Sigmoid colon (tissue), 7 donors: ENCODE results near the gene GIPR. TPM values are rescaled to one million over a fixed set of nuclear protein-coding genes. Genes with fewer than 3 reads are reported as not detected.

Source experiments
- DNase-seq: peaks from one replicate; pipeline ENCODE4 v3.0.0-alpha.2; 2019
- H3K27ac ChIP-seq, 4 donors: fragments of 200-600 bp; sonication (generic); one replicate each; pipeline ENCODE4 v1.5.1; 2016 to 2019; ENCODE audit warnings: mild to moderate bottlenecking in 1 of 4
- H3K27me3 ChIP-seq, 3 donors: fragments of 200-600 bp; sonication (generic); one replicate each; pipeline ENCODE4 v1.5.1; 2019; ENCODE audit warnings: mild to moderate bottlenecking in 1 of 3
- H3K36me3 ChIP-seq, 4 donors: fragments of 200-600 bp; sonication (generic); one replicate each; pipeline ENCODE4 v1.5.1; 2016 to 2019
- H3K4me1 ChIP-seq, 4 donors: fragments of 200-600 bp; sonication (generic); one replicate each; pipeline ENCODE4 v1.5.1; 2017 to 2019
- H3K4me3 ChIP-seq, 4 donors: fragments of 200-600 bp; sonication (generic); one replicate each; pipeline ENCODE4 v1.5.1; 2017 to 2019; ENCODE audit warnings: mild to moderate bottlenecking in 2 of 4, moderate library complexity in 1 of 4
- H3K9me3 ChIP-seq, 4 donors: fragments of 200-600 bp in 3 of 4; sonication (generic) in 3 of 4; one replicate each; pipeline versions ENCODE4 v1.5.1 to v1.6.1; 2013 to 2019
- CTCF ChIP-seq, 4 experiments: fragments of 450-650 bp in 3 of 4; fragments of 200-600 bp in 1 of 4; IDR thresholded peaks; one replicate each; pipeline ENCODE4 v1.5.1; 2016 to 2019; ENCODE audit warnings: antibody characterized with exemption in 4 of 4, mild to moderate bottlenecking in 3 of 4, moderate library complexity in 2 of 4
- EP300 ChIP-seq, 4 donors: sonication (generic); formaldehyde crosslinking; IDR thresholded peaks; one replicate each; pipeline ENCODE4 v1.6.1; 2017; ENCODE audit warnings: antibody characterized with exemption in 4 of 4
- POLR2A ChIP-seq, 2 donors: fragments of 450-650 bp; IDR thresholded peaks; one replicate each; pipeline ENCODE4 v1.6.1; 2016; ENCODE audit warnings: antibody characterized with exemption in 2 of 2, mild to moderate bottlenecking in 2 of 2, moderate library complexity in 2 of 2
- POLR2AphosphoS5 ChIP-seq, 4 donors: sonication (generic); formaldehyde crosslinking; IDR thresholded peaks; one replicate each; pipeline ENCODE4 v1.6.1; 2017; ENCODE audit warnings: antibody characterized with exemption in 4 of 4
- WGBS, 2 donors: extraction: QIAGEN DNeasy Blood & Tissue Kit; methylation state at CpG; one replicate each; pipeline ENCODE4 v1.1.7; 2013; 5-methylcytosine and 5-hydroxymethylcytosine counted together
- intact Hi-C: fragments of 100-400 bp; cut with DNase I; formaldehyde crosslinking; loops from one replicate; pipeline ENCODE4 v1.15.1; 2023
- polyA plus RNA-seq, 3 donors: library from polyadenylated mRNA; stranded (reverse); fragments of 200-250 nt; gene quantifications; one replicate each; pipeline ENCODE4 v1.2.3, GENCODE V29; 2013
- total RNA-seq, 4 donors: library from RNA; depleted of rRNA; stranded (reverse); fragments of >200 nt; gene quantifications; one replicate each; pipeline ENCODE4 v1.1.0, GENCODE V29; 2016
- donor health status: healthy with polysubstance abuse.
- donor health status: Bipolar disorder and iron deficiency.
- donor health status: healthy.

Gene GIPR
- total and polyA plus RNA-seq, 7 donors = 0.69 to 11.8 (median 3.6) TPM; not detected in 4

- H3K9me3 ChIP-seq = no peaks in the 10 kb centered on the region
- H3K27me3 ChIP-seq = no peaks in the 10 kb centered on the region
- H3K36me3 ChIP-seq = peaks cover 0 to 22% (median 4%) of the 10 kb centered on the region in 4 donors
- WGBS, 2 donors = 91 to 96% methylated on average over 12 of the region's 12 CpGs
- no peak overlapping the region for H3K27ac ChIP-seq
- intact Hi-C loops = no loop called here
- TF ChIP-seq POLR2AphosphoS5 (IDR thresholded peaks at IDR 0.05) (no peak), POLR2A (IDR thresholded peaks at IDR 0.05) (no peak), EP300 (IDR thresholded peaks at IDR 0.05) (no peak), CTCF (IDR thresholded peaks at IDR 0.05) (no peak)
- peaks cover 0 to 8% (median 2%) of the 10 kb centered on the region in 4 donors for H3K4me1 ChIP-seq
- no peak for DNase-seq
- H3K4me3 ChIP-seq = no peak overlapping the region
Measured at GRCh38 chr19:45705710-45706415, 37.8 kb downstream of the GIPR start.

- Histone ChIP-seq H3K9me3 (no peaks in the 10 kb centered on the region), H3K36me3 (peaks cover 12 to 26% (median 16%) of the 10 kb centered on the region in 4 donors), H3K27me3 (no peaks in the 10 kb centered on the region), H3K4me3 (no peak overlapping the region), H3K4me1 (peaks cover 0 to 10% (median 3%) of the 10 kb centered on the region in 4 donors), H3K27ac (peak overlapping the region; percentile 11 to 60 (median 26))
- no peak for DNase-seq
- WGBS, 2 donors = 66 to 70% methylated on average over 10 of the region's 10 CpGs
- TF ChIP-seq POLR2A (IDR thresholded peaks at IDR 0.05) (no peak), EP300 (IDR thresholded peaks at IDR 0.05) (no peak), POLR2AphosphoS5 (IDR thresholded peaks at IDR 0.05) (no peak)
- intact Hi-C loops = no loop called here
Measured at GRCh38 chr19:45710356-45711130, 42.5 kb downstream of the GIPR start.

- intact Hi-C loops = no loop called here
- Histone ChIP-seq H3K27me3 (no peaks in the 10 kb centered on the region), H3K4me1 (peaks cover 0 to 18% (median 11%) of the 10 kb centered on the region in 4 donors), H3K27ac (peak overlapping the region in 3 of 4 donors; percentile 11 to 60 (median 41)), H3K9me3 (no peaks in the 10 kb centered on the region), H3K36me3 (peaks cover 12 to 26% (median 16%) of the 10 kb centered on the region in 4 donors), H3K4me3 (no peak overlapping the region)
- 96% methylated on average over 76 of the region's 76 CpGs for WGBS, 2 donors
- no peak for DNase-seq
- TF ChIP-seq EP300 (IDR thresholded peaks at IDR 0.05) (no peak), CTCF (IDR thresholded peaks at IDR 0.05) (no peak), POLR2A (IDR thresholded peaks at IDR 0.05) (no peak), POLR2AphosphoS5 (IDR thresholded peaks at IDR 0.05) (no peak)
Measured at GRCh38 chr19:45711851-45712698, 44.1 kb downstream of the GIPR start.

- Histone ChIP-seq H3K4me1 (peaks cover 0 to 18% (median 12%) of the 10 kb centered on the region in 4 donors), H3K9me3 (no peaks in the 10 kb centered on the region), H3K27ac (no peak overlapping the region), H3K27me3 (no peaks in the 10 kb centered on the region), H3K36me3 (peaks cover 12 to 26% (median 16%) of the 10 kb centered on the region in 4 donors), H3K4me3 (no peak overlapping the region)
- TF ChIP-seq POLR2A (IDR thresholded peaks at IDR 0.05) (no peak), EP300 (IDR thresholded peaks at IDR 0.05) (no peak), POLR2AphosphoS5 (IDR thresholded peaks at IDR 0.05) (no peak), CTCF (IDR thresholded peaks at IDR 0.05) (no peak)
- intact Hi-C loops = no loop called here
- WGBS, 2 donors = 94 to 96% methylated on average over 25 of the region's 25 CpGs
- DNase-seq = no peak
Measured at GRCh38 chr19:45712699-45713067, 44.7 kb downstream of the GIPR start.
